PFSK-1 (cell line): ENCODE measurements around the gene NPHP4.

Experiments
- FOXP2 ChIP-seq: optimal IDR thresholded peaks from 2 replicates; pipeline ENCODE3; 2011; ENCODE audit warnings: borderline replicate concordance, control low read depth, inconsistent platforms; ENCODE audit not compliant: insufficient read depth; ENCODE audit errors: extremely low read length, extremely low read depth
- POLR2AphosphoS5 ChIP-seq: IDR thresholded peaks from 2 replicates; pipeline ENCODE4 v1.6.1; 2012; ENCODE audit warnings: low read depth, mild to moderate bottlenecking, control low read depth, low read length, moderate library complexity
- SIN3A ChIP-seq: IDR thresholded peaks from 2 replicates; pipeline ENCODE4 v1.6.1; 2012; ENCODE audit warnings: mild to moderate bottlenecking, low read length, moderate library complexity, borderline replicate concordance; ENCODE audit not compliant: insufficient read depth
- TAF1 ChIP-seq: IDR thresholded peaks from 2 replicates; pipeline ENCODE4 v1.6.1; 2012; ENCODE audit warnings: low read length, control low read depth, borderline replicate concordance; ENCODE audit not compliant: insufficient read depth
- TF ChIP-seq, protein P1 (sequence below), 2 experiments: IDR thresholded peaks; 2 replicates each; pipeline versions ENCODE4 v1.6.1 to v1.8.0; 2011 to 2012; ENCODE audit warnings: low read depth in 2 of 2, low read length in 2 of 2, control low read depth in 1 of 2, inconsistent platforms in 1 of 2, mild to moderate bottlenecking in 1 of 2, moderate library complexity in 1 of 2; ENCODE audit not compliant: insufficient read depth in 1 of 2

NPHP4 gene

DNA sequence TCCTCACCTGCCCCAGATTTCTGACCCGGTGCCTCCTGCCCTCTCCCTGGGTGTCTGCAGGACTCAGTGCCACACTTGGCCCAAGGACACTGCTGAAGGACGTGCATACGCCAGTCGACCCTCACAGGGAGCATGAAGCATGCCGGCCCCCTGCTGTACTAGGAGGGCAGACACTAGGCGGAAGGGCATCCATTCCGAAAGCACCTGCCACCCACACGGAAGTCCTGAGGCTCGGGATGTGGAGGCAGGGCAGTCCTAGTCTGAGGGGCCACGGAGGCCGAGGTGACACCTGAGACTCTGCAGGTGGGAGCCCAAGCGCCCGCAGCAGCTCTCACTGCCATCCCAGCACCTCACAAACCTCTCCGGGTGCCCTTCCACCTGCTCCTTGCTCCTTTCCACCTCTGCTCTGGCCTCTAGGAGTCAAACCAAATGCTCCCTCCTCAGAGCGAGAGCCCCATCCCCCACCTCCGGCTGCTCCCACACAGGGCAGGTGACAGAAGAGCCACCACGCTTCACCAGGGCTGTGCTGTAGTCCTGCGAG lies 2.4 kb downstream of the NPHP4 start:
- TF ChIP-seq SIN3A (no peak), FOXP2 (no peak), TAF1 (no peak)
- TF ChIP-seq, protein P1, sequence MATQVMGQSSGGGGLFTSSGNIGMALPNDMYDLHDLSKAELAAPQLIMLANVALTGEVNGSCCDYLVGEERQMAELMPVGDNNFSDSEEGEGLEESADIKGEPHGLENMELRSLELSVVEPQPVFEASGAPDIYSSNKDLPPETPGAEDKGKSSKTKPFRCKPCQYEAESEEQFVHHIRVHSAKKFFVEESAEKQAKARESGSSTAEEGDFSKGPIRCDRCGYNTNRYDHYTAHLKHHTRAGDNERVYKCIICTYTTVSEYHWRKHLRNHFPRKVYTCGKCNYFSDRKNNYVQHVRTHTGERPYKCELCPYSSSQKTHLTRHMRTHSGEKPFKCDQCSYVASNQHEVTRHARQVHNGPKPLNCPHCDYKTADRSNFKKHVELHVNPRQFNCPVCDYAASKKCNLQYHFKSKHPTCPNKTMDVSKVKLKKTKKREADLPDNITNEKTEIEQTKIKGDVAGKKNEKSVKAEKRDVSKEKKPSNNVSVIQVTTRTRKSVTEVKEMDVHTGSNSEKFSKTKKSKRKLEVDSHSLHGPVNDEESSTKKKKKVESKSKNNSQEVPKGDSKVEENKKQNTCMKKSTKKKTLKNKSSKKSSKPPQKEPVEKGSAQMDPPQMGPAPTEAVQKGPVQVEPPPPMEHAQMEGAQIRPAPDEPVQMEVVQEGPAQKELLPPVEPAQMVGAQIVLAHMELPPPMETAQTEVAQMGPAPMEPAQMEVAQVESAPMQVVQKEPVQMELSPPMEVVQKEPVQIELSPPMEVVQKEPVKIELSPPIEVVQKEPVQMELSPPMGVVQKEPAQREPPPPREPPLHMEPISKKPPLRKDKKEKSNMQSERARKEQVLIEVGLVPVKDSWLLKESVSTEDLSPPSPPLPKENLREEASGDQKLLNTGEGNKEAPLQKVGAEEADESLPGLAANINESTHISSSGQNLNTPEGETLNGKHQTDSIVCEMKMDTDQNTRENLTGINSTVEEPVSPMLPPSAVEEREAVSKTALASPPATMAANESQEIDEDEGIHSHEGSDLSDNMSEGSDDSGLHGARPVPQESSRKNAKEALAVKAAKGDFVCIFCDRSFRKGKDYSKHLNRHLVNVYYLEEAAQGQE (IDR thresholded peaks at IDR 0.05; ENCODE audit: insufficient read depth in 1 of 2, low read depth in 2 of 2, low read length in 2 of 2), result no peak

DNA sequence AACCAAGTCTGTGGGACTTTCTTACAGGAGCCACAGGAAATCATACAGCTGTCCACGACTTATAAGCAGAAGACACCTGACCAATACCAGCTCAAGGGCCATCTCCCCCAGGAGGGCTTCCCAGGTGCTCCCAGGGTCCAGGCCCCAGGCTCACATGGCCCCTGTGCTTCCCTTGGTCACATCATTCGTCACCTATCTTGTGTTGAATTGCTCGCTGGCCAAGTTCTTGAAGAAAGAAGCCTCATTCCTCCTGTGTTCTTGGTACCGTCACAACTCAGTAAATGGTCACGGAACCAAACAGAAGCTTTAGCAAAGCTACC lies 3.0 kb downstream of the NPHP4 start:
- TF ChIP-seq SIN3A (no peak), TAF1 (no peak), FOXP2 (no peak), POLR2AphosphoS5 (no peak)
- TF ChIP-seq, protein P1 (IDR thresholded peaks at IDR 0.05; ENCODE audit: insufficient read depth in 1 of 2, low read depth in 2 of 2, low read length in 2 of 2), result no peak

DNA sequence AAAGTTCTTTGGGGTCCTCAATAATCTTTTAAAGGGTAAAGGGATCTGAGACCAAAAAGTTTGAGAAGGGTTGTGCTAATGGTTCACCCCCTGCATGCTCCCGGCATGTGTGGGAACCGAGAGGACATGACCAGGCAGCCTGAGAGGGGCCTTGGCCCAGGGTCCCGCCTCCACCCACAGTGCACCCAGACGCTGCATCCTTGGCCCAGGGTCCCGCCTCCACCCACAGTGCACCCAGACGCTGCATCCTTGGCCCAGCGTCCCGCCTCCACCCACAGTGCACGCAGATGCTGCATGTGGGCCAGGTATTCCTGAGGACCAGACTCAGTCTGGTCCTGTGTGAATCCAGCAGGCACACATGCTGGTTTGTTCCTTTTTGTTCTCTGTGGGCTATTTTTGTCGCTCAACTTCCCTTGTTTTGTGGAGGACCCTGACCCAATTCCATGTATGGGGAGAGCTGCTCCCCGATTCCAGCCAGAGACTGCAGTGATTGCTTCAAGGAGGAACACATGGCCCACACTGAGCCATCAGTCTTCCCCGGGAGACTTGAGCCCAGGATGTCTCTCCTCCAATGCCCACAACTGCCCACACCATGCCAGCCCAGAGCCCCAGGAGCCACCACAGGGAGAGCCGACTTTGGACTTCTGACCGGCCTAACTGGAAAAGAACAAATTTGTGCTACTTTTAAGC lies 3.5 kb downstream of the NPHP4 start:
- TF ChIP-seq, protein P1 (IDR thresholded peaks at IDR 0.05; ENCODE audit: insufficient read depth in 1 of 2, low read depth in 2 of 2, low read length in 2 of 2), result no peak

DNA sequence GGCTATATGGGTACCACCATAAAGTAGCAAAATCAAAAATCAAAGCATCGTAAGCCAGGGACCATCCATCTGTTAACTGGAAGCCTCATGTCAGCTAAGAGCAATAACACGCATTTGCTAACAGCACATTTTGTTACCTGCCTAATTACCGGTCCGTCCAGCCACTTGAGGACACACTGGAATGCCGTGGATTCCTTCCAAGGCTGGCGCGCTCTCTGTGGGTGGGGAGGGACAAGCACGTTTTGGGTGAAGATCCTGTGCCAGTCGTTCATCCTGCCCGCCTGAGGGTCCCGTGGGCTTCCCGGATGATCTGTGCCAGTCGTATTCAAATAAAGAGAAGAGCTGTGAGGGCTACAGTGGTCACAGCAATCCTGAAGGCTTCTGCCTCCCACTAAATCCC lies 6.2 kb downstream of the NPHP4 start:
- TF ChIP-seq SIN3A, result no peak
- TF ChIP-seq FOXP2, result no peak
- TF ChIP-seq, protein P1 (IDR thresholded peaks at IDR 0.05; ENCODE audit: insufficient read depth in 1 of 2, low read depth in 2 of 2, low read length in 2 of 2), result no peak
- TF ChIP-seq TAF1, result no peak
- TF ChIP-seq POLR2AphosphoS5, result no peak

DNA sequence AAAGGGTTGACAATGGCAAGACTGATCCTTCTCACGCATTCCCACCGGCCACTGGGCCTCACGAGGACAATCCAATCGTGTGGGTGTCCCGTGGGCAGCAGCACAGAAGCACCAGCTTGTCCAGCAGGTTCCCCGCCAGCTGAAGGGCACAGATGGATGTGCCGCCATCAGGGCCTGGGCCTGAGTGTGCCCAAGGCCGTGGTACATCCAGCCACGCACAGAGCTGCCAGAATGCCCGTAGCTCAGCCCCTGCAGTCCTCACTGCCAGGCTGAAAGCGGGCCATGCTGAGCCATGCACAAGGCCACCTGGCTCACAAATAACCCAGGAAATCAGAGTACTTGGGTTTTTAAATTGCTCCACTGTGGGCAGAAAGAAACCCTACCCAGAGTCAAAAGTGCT lies 7.0 kb downstream of the NPHP4 start:
- TF ChIP-seq POLR2AphosphoS5 (no peak), FOXP2 (no peak), SIN3A (no peak)
